ENCODE results near the gene GPATCH2L. TPM values are rescaled to one million over a fixed set of nuclear protein-coding genes. Genes with fewer than 3 reads are reported as not detected.

The GPATCH2L gene
- total and polyA plus RNA-seq, 2 of the 13 experiments (the other 11 are each of a cell fraction or from before 2014, with no cell fraction given) = 14.4 to 29.0 TPM

DNA sequence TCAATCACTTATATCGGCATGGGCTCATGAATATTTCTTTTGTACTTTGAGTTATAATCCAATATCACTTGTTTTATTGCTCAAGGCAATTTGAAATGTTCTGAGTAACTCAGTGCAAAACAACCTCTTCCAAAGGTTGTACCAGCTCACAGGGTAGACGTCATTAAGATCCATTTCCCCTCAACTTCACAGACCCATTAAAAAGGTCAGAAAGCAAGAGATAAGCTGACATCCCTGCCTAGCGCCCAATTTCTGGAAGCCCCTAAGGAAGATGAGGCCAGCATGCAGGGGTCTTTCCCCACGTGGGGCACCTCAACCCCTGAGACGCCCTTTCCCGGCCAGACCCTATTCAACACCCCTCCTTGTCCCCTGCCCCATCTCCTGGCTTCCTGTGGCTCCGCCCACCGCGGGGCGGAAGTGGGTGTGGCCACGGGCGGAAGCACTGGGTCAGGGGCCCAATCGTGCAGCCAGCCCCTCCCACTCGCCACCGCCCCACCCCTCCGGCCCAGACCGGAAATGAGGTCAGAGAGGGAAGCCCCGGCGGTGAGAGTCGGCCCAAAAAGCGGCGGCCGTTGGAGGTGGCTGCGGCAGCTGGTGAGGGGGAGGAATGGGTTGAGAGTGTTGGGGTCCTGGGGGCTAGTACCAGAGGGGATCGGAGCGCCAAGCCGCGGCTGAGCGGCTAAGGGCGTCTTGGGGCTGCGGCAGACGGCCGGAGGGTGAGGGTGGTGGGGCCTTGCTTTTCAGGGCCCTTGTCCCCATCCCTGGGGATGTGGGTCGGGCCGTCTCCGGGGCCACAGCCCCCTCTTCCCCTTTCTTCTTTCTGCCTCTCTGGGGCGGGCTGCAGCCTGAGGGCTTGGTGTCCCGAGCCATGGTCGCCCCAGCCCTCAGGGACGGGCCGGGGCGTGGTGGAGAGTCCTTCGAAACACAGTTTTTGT is at the start of gene GPATCH2L (continued):
- no peak for TF ChIP-seq SYNCRIP (IDR thresholded peaks at IDR 0.05; ENCODE audit: insufficient read depth, low read depth, low read length)
- TF ChIP-seq, protein P1, sequence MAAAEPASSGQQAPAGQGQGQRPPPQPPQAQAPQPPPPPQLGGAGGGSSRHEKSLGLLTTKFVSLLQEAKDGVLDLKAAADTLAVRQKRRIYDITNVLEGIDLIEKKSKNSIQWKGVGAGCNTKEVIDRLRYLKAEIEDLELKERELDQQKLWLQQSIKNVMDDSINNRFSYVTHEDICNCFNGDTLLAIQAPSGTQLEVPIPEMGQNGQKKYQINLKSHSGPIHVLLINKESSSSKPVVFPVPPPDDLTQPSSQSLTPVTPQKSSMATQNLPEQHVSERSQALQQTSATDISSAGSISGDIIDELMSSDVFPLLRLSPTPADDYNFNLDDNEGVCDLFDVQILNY (CRISPR knock-in tag; conservative IDR thresholded peaks at IDR 0.05) = no peak
- no peak for TF ChIP-seq CEBPB (IDR thresholded peaks at IDR 0.05; ENCODE audit: borderline replicate concordance, low read depth, low read length)
- TF ChIP-seq, protein P2, sequence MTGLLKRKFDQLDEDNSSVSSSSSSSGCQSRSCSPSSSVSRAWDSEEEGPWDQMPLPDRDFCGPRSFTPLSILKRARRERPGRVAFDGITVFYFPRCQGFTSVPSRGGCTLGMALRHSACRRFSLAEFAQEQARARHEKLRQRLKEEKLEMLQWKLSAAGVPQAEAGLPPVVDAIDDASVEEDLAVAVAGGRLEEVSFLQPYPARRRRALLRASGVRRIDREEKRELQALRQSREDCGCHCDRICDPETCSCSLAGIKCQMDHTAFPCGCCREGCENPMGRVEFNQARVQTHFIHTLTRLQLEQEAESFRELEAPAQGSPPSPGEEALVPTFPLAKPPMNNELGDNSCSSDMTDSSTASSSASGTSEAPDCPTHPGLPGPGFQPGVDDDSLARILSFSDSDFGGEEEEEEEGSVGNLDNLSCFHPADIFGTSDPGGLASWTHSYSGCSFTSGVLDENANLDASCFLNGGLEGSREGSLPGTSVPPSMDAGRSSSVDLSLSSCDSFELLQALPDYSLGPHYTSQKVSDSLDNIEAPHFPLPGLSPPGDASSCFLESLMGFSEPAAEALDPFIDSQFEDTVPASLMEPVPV (CRISPR knock-in tag; IDR thresholded peaks at IDR 0.05) = peak; percentile 49; the same call in 1 of the 2 replicates
- peak; percentile 62; the same call in 1 of the 2 replicates for TF ChIP-seq YEATS2 (CRISPR knock-in tag; IDR thresholded peaks at IDR 0.05; ENCODE audit: borderline replicate concordance)
- no peak for TF ChIP-seq MED1 (CRISPR knock-in tag; IDR thresholded peaks at IDR 0.05)
- peak; percentile 49; the same call in 1 of the 2 replicates for TF ChIP-seq KAT7 (CRISPR knock-in tag; IDR thresholded peaks at IDR 0.05; ENCODE audit: borderline replicate concordance)
- TF ChIP-seq HMG20A (CRISPR knock-in tag; IDR thresholded peaks at IDR 0.05; ENCODE audit: borderline replicate concordance) = no peak
- no peak for TF ChIP-seq HMGA1 (CRISPR knock-in tag; conservative IDR thresholded peaks at IDR 0.05)
- TF ChIP-seq, protein P3, sequence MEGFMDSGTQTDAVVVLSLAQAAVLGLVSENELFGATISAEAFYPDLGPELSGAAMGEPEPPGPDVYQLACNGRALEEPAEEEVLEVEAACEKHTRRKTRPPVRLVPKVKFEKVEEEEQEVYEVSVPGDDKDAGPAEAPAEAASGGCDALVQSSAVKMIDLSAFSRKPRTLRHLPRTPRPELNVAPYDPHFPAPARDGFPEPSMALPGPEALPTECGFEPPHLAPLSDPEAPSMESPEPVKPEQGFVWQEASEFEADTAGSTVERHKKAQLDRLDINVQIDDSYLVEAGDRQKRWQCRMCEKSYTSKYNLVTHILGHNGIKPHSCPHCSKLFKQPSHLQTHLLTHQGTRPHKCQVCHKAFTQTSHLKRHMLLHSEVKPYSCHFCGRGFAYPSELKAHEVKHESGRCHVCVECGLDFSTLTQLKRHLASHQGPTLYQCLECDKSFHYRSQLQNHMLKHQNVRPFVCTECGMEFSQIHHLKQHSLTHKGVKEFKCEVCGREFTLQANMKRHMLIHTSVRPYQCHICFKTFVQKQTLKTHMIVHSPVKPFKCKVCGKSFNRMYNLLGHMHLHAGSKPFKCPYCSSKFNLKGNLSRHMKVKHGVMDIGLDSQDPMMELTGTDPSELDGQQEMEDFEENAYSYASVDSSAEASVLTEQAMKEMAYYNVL (CRISPR knock-in tag; IDR thresholded peaks at IDR 0.05; ENCODE audit: borderline replicate concordance) = peak; percentile 68; the same call in 1 of the 2 replicates
- no peak for TF ChIP-seq SATB2 (CRISPR knock-in tag; IDR thresholded peaks at IDR 0.05)
- no peak for TF ChIP-seq SSRP1 (CRISPR knock-in tag; IDR thresholded peaks at IDR 0.05)
- TF ChIP-seq HOXA5 (CRISPR knock-in tag; IDR thresholded peaks at IDR 0.05) = peak; percentile 68; the same call in 1 of the 2 replicates
- TF ChIP-seq, protein P4, sequence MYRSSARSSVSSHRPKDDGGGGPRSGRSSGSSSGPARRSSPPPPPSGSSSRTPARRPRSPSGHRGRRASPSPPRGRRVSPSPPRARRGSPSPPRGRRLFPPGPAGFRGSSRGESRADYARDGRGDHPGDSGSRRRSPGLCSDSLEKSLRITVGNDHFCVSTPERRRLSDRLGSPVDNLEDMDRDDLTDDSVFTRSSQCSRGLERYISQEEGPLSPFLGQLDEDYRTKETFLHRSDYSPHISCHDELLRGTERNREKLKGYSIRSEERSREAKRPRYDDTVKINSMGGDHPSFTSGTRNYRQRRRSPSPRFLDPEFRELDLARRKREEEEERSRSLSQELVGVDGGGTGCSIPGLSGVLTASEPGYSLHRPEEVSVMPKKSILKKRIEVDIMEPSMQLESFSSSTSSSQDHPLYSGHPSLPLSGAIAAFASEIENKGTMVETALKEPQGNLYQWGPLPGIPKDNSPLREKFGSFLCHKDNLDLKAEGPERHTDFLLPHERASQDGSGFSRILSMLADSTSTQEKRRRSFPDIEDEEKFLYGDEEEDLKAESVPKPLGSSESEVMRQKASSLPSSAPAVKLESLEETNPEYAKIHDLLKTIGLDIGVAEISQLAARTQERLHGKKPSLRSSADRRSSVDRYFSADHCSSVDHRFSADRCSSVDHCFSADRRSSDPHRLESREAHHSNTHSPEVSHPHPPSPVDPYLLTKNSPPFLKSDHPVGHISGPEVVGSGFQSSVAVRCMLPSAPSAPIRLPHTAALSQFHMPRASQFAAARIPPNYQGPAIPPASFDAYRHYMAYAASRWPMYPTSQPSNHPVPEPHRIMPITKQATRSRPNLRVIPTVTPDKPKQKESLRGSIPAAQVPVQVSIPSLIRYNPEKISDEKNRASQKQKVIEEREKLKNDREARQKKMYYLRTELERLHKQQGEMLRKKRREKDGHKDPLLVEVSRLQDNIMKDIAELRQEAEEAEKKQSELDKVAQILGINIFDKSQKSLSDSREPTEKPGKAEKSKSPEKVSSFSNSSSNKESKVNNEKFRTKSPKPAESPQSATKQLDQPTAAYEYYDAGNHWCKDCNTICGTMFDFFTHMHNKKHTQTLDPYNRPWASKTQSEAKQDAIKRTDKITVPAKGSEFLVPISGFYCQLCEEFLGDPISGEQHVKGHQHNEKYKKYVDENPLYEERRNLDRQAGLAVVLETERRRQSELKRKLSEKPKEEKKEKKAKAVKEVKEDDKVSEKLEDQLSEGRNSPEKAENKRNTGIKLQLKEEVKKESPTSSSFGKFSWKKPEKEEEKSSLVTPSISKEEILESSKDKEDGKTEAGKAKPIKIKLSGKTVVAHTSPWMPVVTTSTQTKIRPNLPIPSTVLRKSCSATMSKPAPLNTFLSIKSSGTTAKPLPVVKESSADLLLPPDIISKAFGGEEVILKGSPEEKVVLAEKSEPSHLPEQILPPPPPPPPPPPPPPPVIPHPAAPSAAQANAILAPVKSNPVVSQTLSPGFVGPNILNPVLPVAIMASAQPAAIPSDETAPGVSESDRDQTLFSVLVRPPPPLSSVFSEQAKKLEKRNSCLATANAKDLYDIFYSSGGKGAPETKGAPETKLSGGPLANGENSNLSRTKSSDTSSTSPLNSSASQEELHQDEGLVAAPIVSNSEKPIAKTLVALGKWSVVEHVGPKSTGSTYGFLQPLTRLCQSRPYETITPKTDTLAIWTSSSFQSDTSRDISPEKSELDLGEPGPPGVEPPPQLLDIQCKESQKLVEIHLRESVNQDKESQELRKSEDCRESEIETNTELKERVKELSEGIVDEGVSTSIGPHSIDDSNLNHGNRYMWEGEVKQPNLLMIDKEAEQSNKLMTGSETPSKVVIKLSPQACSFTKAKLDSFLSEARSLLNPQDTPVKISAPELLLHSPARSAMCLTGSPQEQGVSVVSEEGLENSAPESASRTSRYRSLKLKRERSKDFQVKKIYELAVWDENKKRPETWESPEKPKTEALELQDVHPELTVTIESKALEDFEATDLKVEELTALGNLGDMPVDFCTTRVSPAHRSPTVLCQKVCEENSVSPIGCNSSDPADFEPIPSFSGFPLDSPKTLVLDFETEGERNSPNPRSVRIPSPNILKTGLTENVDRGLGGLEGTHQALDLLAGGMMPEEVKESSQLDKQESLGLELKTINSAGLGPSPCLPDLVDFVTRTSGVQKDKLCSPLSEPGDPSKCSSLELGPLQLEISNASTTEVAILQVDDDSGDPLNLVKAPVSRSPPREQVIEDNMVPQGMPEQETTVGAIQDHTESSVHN (CRISPR knock-in tag; IDR thresholded peaks at IDR 0.05) = no peak
- TF ChIP-seq SMYD3 (CRISPR knock-in tag; IDR thresholded peaks at IDR 0.05) = no peak
- TF ChIP-seq ZNF703 (CRISPR knock-in tag; IDR thresholded peaks at IDR 0.05; ENCODE audit: borderline replicate concordance) = no peak
